ENCODE results near the gene EHBP1L1. TPM values are rescaled to one million over a fixed set of nuclear protein-coding genes. Genes with fewer than 3 reads are reported as not detected.

Gene EHBP1L1
- total and polyA plus RNA-seq, 2 of the 13 experiments (the other 11 are each of a cell fraction or from before 2014, with no cell fraction given) = 8.3 to 10.6 TPM

DNA sequence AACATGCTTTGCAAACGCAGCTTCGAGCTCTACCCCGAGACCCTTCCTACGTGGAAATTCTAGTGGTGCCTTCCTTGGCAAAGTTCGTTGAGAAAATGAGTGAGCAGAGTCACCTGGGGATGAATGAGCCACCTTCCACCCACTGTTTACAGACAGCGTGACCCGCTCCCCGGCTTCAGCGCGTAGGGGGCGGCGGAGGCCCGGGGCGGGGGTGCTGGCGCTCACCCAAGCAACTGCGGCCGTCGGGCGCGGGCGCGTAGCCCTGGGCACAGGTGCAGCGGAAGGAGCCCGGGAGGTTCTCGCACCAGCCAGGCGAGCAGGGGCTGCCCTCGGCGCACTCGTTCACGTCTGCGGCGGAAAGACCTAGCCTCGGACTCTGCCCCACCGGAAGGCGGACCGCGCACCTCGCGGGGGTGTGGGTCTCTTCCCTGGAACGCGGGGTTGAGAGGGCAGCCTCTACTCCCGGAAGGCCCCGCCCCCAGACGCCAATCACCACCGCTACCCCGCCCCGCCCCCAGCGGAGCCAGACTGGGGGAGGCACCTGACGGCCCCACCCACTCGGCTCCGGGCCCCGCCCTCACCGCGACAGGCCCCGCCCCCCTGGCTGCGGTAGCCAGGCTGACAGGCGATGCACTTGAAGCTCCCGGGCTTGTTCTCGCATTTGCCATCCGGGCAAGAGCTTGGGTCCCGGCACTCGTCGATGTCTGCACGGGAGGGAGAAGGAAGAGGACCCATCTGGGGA is 29.5 kb upstream of the EHBP1L1 start (continued):
- TF ChIP-seq, protein P1, sequence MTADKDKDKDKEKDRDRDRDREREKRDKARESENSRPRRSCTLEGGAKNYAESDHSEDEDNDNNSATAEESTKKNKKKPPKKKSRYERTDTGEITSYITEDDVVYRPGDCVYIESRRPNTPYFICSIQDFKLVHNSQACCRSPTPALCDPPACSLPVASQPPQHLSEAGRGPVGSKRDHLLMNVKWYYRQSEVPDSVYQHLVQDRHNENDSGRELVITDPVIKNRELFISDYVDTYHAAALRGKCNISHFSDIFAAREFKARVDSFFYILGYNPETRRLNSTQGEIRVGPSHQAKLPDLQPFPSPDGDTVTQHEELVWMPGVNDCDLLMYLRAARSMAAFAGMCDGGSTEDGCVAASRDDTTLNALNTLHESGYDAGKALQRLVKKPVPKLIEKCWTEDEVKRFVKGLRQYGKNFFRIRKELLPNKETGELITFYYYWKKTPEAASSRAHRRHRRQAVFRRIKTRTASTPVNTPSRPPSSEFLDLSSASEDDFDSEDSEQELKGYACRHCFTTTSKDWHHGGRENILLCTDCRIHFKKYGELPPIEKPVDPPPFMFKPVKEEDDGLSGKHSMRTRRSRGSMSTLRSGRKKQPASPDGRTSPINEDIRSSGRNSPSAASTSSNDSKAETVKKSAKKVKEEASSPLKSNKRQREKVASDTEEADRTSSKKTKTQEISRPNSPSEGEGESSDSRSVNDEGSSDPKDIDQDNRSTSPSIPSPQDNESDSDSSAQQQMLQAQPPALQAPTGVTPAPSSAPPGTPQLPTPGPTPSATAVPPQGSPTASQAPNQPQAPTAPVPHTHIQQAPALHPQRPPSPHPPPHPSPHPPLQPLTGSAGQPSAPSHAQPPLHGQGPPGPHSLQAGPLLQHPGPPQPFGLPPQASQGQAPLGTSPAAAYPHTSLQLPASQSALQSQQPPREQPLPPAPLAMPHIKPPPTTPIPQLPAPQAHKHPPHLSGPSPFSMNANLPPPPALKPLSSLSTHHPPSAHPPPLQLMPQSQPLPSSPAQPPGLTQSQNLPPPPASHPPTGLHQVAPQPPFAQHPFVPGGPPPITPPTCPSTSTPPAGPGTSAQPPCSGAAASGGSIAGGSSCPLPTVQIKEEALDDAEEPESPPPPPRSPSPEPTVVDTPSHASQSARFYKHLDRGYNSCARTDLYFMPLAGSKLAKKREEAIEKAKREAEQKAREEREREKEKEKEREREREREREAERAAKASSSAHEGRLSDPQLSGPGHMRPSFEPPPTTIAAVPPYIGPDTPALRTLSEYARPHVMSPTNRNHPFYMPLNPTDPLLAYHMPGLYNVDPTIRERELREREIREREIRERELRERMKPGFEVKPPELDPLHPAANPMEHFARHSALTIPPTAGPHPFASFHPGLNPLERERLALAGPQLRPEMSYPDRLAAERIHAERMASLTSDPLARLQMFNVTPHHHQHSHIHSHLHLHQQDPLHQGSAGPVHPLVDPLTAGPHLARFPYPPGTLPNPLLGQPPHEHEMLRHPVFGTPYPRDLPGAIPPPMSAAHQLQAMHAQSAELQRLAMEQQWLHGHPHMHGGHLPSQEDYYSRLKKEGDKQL (CRISPR knock-in tag; IDR thresholded peaks at IDR 0.05; ENCODE audit: low read depth) = no peak
- TF ChIP-seq DR1 (CRISPR knock-in tag; IDR thresholded peaks at IDR 0.05) = no peak
- no peak for TF ChIP-seq NBN (conservative IDR thresholded peaks at IDR 0.05)
- no peak for TF ChIP-seq PAF1 (CRISPR knock-in tag; IDR thresholded peaks at IDR 0.05)
- no peak for TF ChIP-seq ZMYM2 (CRISPR knock-in tag; IDR thresholded peaks at IDR 0.05)
- no peak for TF ChIP-seq MAZ (IDR thresholded peaks at IDR 0.05; ENCODE audit: borderline replicate concordance, low read depth, low read length)
- TF ChIP-seq MAZ (CRISPR knock-in tag; IDR thresholded peaks at IDR 0.05; ENCODE audit: low read depth) = peak; percentile 53; the same call in 1 of the 2 replicates
- no peak for TF ChIP-seq SMARCE1 (IDR thresholded peaks at IDR 0.05; ENCODE audit: borderline replicate concordance)
- TF ChIP-seq, protein P2, sequence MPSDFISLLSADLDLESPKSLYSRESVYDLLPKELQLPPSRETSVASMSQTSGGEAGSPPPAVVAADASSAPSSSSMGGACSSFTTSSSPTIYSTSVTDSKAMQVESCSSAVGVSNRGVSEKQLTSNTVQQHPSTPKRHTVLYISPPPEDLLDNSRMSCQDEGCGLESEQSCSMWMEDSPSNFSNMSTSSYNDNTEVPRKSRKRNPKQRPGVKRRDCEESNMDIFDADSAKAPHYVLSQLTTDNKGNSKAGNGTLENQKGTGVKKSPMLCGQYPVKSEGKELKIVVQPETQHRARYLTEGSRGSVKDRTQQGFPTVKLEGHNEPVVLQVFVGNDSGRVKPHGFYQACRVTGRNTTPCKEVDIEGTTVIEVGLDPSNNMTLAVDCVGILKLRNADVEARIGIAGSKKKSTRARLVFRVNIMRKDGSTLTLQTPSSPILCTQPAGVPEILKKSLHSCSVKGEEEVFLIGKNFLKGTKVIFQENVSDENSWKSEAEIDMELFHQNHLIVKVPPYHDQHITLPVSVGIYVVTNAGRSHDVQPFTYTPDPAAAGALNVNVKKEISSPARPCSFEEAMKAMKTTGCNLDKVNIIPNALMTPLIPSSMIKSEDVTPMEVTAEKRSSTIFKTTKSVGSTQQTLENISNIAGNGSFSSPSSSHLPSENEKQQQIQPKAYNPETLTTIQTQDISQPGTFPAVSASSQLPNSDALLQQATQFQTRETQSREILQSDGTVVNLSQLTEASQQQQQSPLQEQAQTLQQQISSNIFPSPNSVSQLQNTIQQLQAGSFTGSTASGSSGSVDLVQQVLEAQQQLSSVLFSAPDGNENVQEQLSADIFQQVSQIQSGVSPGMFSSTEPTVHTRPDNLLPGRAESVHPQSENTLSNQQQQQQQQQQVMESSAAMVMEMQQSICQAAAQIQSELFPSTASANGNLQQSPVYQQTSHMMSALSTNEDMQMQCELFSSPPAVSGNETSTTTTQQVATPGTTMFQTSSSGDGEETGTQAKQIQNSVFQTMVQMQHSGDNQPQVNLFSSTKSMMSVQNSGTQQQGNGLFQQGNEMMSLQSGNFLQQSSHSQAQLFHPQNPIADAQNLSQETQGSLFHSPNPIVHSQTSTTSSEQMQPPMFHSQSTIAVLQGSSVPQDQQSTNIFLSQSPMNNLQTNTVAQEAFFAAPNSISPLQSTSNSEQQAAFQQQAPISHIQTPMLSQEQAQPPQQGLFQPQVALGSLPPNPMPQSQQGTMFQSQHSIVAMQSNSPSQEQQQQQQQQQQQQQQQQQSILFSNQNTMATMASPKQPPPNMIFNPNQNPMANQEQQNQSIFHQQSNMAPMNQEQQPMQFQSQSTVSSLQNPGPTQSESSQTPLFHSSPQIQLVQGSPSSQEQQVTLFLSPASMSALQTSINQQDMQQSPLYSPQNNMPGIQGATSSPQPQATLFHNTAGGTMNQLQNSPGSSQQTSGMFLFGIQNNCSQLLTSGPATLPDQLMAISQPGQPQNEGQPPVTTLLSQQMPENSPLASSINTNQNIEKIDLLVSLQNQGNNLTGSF (CRISPR knock-in tag; IDR thresholded peaks at IDR 0.05) = no peak
- TF ChIP-seq KLF9 (CRISPR knock-in tag; IDR thresholded peaks at IDR 0.05; ENCODE audit: low read depth) = no peak
- TF ChIP-seq ZNF776 (CRISPR knock-in tag; IDR thresholded peaks at IDR 0.05) = no peak
- TF ChIP-seq, protein P3, sequence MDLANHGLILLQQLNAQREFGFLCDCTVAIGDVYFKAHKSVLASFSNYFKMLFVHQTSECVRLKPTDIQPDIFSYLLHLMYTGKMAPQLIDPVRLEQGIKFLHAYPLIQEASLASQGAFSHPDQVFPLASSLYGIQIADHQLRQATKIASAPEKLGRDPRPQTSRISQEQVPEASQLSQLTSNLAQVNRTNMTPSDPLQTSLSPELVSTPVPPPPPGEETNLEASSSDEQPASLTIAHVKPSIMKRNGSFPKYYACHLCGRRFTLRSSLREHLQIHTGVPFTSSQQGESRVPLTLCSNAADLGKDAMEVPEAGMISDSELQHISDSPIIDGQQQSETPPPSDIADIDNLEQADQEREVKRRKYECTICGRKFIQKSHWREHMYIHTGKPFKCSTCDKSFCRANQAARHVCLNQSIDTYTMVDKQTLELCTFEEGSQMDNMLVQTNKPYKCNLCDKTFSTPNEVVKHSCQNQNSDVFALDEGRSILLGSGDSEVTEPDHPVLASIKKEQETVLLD (CRISPR knock-in tag; IDR thresholded peaks at IDR 0.05; ENCODE audit: low read depth) = no peak
- TF ChIP-seq RCOR2 (CRISPR knock-in tag; IDR thresholded peaks at IDR 0.05) = no peak
- TF ChIP-seq ZNF703 (CRISPR knock-in tag; IDR thresholded peaks at IDR 0.05; ENCODE audit: borderline replicate concordance) = no peak
- no peak for TF ChIP-seq NFYB (CRISPR knock-in tag; IDR thresholded peaks at IDR 0.05)
- TF ChIP-seq, protein P4, sequence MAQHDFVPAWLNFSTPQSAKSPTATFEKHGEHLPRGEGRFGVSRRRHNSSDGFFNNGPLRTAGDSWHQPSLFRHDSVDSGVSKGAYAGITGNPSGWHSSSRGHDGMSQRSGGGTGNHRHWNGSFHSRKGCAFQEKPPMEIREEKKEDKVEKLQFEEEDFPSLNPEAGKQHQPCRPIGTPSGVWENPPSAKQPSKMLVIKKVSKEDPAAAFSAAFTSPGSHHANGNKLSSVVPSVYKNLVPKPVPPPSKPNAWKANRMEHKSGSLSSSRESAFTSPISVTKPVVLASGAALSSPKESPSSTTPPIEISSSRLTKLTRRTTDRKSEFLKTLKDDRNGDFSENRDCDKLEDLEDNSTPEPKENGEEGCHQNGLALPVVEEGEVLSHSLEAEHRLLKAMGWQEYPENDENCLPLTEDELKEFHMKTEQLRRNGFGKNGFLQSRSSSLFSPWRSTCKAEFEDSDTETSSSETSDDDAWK (CRISPR knock-in tag; IDR thresholded peaks at IDR 0.05) = no peak
- no peak for TF ChIP-seq NCOA1 (CRISPR knock-in tag; IDR thresholded peaks at IDR 0.05)

All from HepG2 (cell line).